Activated T-helper 2 cell treated with anti-CD3 and anti-CD28 coated beads, Interferon-gamma antibody, Interleukin-2, Interleukin-4, amounts not matched to agents 10 μg/mL and 5 μg/mL and 100 μg/mL, durations not matched to agents 14 hours and 24 hours and 36 hours (primary cell): Measurements from ENCODE around the gene TRERF1. TPM values are rescaled to one million over a fixed set of nuclear protein-coding genes. Genes with fewer than 3 reads are reported as not detected.
A peak's percentile ranks its signal among the peaks of the same experiment; 100 is the strongest.

Experiments
- DNase-seq: peaks from one replicate; pipeline ENCODE4 v3.0.0; 2021; ENCODE audit warnings: low spot score
- H3K27ac Mint-ChIP-seq: one replicate; pipeline ENCODE4 v1.8.0; 2021; ENCODE audit warnings: mixed read lengths
- H3K27me3 Mint-ChIP-seq: one replicate; pipeline ENCODE4 v1.8.0; 2021; ENCODE audit warnings: low read depth, mixed read lengths
- H3K36me3 Mint-ChIP-seq: one replicate; pipeline ENCODE4 v1.8.0; 2021; ENCODE audit warnings: low read depth, mixed read lengths
- H3K4me1 Mint-ChIP-seq: one replicate; pipeline ENCODE4 v1.8.0; 2021; ENCODE audit warnings: low read depth, mixed read lengths
- H3K4me3 Mint-ChIP-seq: one replicate; pipeline ENCODE4 v1.8.0; 2021; ENCODE audit warnings: low read depth, mild to moderate bottlenecking, moderate library complexity, mixed read lengths
- H3K9me3 Mint-ChIP-seq: one replicate; pipeline ENCODE4 v1.8.0; 2021; ENCODE audit warnings: mixed read lengths
- intact Hi-C: fragments of 100-400 bp; cut with micrococcal nuclease; formaldehyde crosslinking; loops from one replicate; pipeline ENCODE4 v1.15.1; 2023
- total RNA-seq: library from RNA; stranded (reverse); gene quantifications from 2 replicates; pipeline ENCODE4 v1.2.3, GENCODE V29; 2022

The TRERF1 gene
- total RNA-seq, 1 donor from 2014 or later, result 19.6 TPM

DNA sequence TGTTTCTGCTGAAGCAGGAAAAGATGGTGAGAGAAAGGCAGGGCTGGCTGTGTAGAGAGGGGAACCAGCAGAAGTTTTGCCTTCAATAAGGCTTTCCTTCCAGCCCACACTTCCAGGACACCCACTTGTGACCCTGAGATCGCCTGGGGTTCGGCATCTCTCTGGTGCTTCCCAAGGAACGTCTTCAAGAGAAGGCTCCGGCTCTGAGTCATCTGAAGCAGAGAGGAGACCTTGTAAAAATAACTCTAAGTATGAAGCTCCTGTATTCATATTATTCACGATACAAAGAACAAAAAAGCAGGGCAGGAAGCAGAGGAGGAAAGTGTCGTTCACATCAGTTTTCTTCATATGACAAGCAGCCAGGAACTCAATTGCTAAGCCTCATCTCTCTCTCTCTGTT, 138.7 kb downstream of the TRERF1 start:
- peak overlapping the region; percentile 59 for H3K27ac Mint-ChIP-seq
- H3K4me1 Mint-ChIP-seq, result peaks cover 36% of the 10 kb centered on the region
- DNase-seq, result no peak

DNA sequence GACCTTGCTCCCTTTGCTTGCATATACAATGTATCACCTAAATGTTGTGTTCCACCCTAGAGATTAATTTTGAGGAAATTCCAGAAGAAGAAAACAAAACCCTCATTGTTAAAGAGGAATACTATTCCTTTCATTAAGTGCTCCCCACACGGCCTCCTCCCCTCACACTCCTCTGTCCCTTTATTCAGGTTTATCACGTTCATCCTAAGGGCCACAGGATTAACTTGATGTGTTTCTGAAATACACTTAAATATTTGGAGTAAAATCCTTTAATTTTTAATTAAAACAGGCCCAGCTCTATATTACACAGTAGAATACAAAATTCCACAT, 144.6 kb downstream of the TRERF1 start:
- intact Hi-C loops, result no loop called here
- H3K9me3 Mint-ChIP-seq, result no peaks in the 10 kb centered on the region
- H3K4me3 Mint-ChIP-seq, result no peak overlapping the region
- H3K27me3 Mint-ChIP-seq, result no peaks in the 10 kb centered on the region
- peaks cover 10% of the 10 kb centered on the region for H3K36me3 Mint-ChIP-seq
- peaks cover 2% of the 10 kb centered on the region for H3K4me1 Mint-ChIP-seq
- no peak overlapping the region for H3K27ac Mint-ChIP-seq
- DNase-seq, result no peak

More for the DNA sequence above, 138.7 kb downstream of the TRERF1 start:
- intact Hi-C loops, result loop anchor here (10.0 kb wide), 1 partner anchor 212 kb away; no protein-coding TSS in a partner anchor
- no peak overlapping the region for H3K4me3 Mint-ChIP-seq
- no peaks in the 10 kb centered on the region for H3K9me3 Mint-ChIP-seq
- no peaks in the 10 kb centered on the region for H3K27me3 Mint-ChIP-seq
- peaks cover 16% of the 10 kb centered on the region for H3K36me3 Mint-ChIP-seq

DNA sequence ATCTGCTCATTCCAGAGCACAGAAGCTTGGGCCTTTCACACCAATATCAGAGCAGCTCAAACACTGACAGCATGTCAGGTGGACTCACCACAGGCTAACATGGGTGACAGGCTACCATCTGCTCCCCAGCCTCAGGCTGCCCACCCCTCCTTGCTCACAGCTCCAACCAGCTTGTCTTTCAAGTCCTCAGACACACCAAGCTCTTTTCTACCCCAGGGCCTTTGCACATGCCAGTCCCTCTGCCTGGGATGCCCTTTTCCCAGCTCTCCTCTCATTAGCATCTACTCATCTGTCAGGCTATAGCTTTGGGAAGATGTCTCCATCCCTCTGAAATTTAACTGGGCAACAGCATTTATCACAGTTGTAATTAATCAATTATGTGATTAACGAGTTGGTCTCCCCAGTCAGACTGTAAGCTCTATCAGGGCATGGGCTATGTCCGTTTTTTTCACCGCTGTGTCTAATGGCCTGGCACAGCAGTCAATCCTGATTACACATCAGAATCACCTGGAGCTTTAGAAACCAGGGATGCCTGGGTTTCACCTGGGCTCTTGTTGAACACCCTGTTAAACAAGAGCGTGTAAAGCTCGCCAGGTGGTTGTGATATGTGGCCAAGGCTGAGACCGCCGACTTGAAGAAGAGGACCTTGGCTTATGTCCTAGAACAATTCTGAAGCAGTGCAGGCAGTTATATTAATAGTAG, 145.1 kb downstream of the TRERF1 start:
- no peak for DNase-seq
- H3K9me3 Mint-ChIP-seq, result no peaks in the 10 kb centered on the region
- intact Hi-C loops, result no loop called here
- H3K36me3 Mint-ChIP-seq, result peaks cover 10% of the 10 kb centered on the region
- H3K27ac Mint-ChIP-seq, result no peak overlapping the region
- H3K4me3 Mint-ChIP-seq, result no peak overlapping the region
- no peaks in the 10 kb centered on the region for H3K27me3 Mint-ChIP-seq
- H3K4me1 Mint-ChIP-seq, result peaks cover 2% of the 10 kb centered on the region

DNA sequence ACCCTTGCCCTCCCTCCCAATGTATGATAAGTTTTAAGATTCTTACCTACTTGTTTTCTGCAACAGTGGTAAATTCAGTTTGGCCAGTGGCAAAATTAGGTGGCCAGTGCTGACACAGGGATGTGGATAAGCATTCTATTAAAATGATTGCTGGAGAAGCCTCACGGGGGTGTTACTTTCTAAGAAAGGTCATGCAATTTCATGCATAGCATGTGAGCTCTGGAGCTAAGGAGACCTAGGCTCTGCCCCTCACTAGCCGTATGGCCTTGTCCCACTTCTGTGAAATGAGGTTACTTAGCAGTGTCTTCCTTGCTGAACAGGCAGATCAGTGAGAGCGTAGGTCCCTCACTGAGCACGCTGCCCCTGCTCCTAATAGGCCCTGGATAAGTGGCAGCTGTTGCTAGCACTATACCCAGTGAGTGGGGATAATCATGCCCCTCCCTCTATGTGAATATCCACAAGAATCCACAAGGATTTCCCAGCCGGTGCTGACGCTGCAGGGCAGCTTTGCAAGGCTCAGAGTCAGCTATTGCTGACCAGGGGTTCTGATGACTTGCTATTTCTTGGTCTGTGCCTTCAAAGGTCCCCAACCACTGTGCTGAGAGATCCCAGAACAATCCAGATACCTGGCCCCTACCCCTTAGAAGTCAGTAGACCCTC, 147.5 kb downstream of the TRERF1 start:
- Mint-ChIP-seq H3K27me3 (no peaks in the 10 kb centered on the region), H3K4me1 (peaks cover 2% of the 10 kb centered on the region), H3K27ac (no peak overlapping the region), H3K36me3 (peaks cover 19% of the 10 kb centered on the region), H3K9me3 (no peaks in the 10 kb centered on the region), H3K4me3 (no peak overlapping the region)
- DNase-seq, result no peak
- intact Hi-C loops, result no loop called here

DNA sequence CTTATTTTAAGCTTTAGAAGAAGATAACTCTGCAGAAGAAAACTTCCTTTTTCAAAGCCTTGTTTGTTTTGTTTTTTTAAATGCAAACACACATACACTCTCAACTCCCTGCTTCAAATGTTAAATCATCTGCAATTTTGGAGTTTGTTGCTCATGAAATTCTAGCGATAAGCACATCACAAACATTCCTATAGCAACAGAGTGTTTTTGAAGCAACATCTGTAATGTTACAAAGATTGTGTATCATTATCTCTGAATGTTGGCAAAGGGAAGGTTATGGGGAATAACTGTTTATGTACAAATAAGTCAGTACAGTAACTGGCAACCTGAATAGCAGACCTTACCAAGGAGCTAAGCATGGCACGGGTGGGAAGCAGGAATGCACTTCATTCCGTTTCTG, 149.3 kb downstream of the TRERF1 start:
- intact Hi-C loops, result no loop called here
- peaks cover 25% of the 10 kb centered on the region for H3K36me3 Mint-ChIP-seq
- no peaks in the 10 kb centered on the region for H3K9me3 Mint-ChIP-seq
- no peak overlapping the region for H3K4me3 Mint-ChIP-seq
- no peaks in the 10 kb centered on the region for H3K27me3 Mint-ChIP-seq
- H3K4me1 Mint-ChIP-seq, result no peaks in the 10 kb centered on the region
- H3K27ac Mint-ChIP-seq, result no peak overlapping the region
- no peak for DNase-seq

DNA sequence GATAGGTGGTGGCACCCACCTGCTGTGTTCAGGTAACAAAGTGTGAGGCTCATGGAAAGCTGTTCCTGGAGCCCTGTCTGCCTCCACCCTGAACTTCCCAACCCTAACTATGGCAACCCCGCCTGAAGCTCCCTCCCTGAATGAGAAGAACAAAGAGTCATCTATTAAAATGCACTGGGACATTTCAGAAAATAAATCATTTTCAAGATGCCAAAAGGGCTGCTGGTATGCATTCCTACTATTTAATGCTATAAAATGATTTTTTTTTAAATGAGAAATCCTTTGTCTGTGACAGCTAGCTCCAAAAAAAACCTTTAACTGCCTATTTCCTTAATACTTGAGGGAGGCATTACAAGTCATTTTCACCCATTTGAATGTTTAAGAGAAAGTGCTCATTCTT, 149.7 kb downstream of the TRERF1 start:
- no peak overlapping the region for H3K27ac Mint-ChIP-seq

DNA sequence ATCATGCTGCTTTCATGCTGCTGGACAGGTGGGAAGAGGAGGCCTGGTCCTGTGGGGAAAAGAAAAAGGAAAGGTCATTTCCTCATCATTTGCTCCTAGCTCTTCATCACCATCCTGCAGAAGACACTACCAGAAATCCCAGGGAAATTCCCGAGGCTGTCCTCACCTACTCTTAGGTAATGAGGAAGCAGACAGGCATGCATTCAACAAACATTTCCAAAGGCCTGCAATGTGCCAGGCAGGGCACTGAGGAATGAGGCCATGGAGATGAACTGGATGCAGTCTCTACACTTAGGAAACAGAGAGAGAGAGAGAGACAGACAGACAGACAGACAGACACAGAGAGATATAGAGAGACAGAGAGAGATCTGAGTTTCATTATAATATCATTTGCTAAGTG, 151.0 kb downstream of the TRERF1 start:
- Mint-ChIP-seq H3K9me3 (no peaks in the 10 kb centered on the region), H3K4me3 (no peak overlapping the region), H3K27ac (no peak overlapping the region), H3K27me3 (no peaks in the 10 kb centered on the region), H3K4me1 (peaks cover 5% of the 10 kb centered on the region), H3K36me3 (peaks cover 35% of the 10 kb centered on the region)
- no peak for DNase-seq
- intact Hi-C loops, result no loop called here

More for the DNA sequence above, 149.7 kb downstream of the TRERF1 start:
- Mint-ChIP-seq H3K4me3 (no peak overlapping the region), H3K36me3 (peaks cover 25% of the 10 kb centered on the region), H3K4me1 (no peaks in the 10 kb centered on the region), H3K27me3 (no peaks in the 10 kb centered on the region), H3K9me3 (no peaks in the 10 kb centered on the region)
- intact Hi-C loops, result no loop called here
- no peak for DNase-seq

DNA sequence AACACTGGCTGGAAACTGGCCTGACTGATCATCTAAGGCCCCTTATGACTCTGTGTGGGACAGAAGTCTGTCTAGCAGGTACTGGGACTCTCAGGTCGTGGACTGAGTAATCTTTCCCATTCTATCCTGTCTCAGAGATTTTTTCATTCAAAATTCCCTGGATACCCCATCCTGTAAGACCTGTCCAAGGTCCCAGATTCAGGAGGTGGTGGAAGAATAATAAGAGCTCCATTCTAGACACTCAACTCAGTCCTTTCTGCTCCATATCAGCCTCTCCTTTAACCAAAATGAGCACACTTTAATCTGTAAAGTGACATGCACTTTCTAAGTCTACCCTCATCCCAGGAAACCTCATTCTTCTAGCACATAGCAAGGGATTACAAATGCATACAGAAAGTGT, 151.5 kb downstream of the TRERF1 start:
- no peak overlapping the region for H3K4me3 Mint-ChIP-seq
- DNase-seq, result no peak
- H3K9me3 Mint-ChIP-seq, result no peaks in the 10 kb centered on the region
- H3K27me3 Mint-ChIP-seq, result no peaks in the 10 kb centered on the region
- H3K27ac Mint-ChIP-seq, result no peak overlapping the region
- peaks cover 9% of the 10 kb centered on the region for H3K4me1 Mint-ChIP-seq
- H3K36me3 Mint-ChIP-seq, result peaks cover 35% of the 10 kb centered on the region
- intact Hi-C loops, result no loop called here

DNA sequence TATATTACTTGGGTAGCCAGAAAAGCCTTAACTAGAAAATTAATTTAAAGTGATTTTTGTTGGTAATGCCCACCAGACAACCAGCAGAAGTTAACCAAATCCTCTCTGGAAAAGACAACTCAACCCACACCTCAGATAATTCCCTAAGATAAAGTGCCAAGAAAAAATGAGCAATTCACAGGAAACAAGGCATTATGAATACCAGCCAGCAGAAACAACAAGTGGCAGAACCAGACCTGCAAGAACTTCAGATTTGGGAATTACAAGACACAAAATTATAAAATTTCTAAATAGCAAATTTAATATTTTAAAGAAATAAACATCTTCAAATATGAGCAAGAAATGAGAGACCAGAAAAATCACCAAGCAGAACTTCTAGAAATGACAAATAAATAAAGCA, 154.1 kb downstream of the TRERF1 start:
- no peak overlapping the region for H3K27ac Mint-ChIP-seq
- H3K9me3 Mint-ChIP-seq, result no peaks in the 10 kb centered on the region
- DNase-seq, result no peak
- H3K4me1 Mint-ChIP-seq, result peaks cover 28% of the 10 kb centered on the region
- no peaks in the 10 kb centered on the region for H3K27me3 Mint-ChIP-seq
- no peak overlapping the region for H3K4me3 Mint-ChIP-seq
- H3K36me3 Mint-ChIP-seq, result peaks cover 45% of the 10 kb centered on the region
- intact Hi-C loops, result no loop called here

DNA sequence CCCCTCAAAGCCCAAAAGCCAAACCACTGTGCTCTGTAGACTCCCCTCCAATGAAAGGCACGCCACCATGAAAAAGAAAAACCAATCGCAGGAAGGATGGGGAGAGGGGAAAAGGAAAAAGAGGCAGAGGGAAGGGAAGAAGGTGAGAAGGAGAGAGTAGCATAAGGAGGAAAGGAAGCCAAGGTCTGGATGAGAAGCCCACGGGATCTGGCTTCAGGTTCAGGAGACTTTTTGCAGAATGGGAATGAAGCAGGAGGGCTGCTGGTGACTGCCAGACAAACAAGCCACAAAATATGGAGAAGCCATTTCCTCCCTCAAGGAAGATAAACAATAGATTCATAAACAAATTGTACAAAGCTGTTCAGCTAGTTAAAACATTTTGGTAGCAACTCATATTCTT, 155.1 kb downstream of the TRERF1 start:
- no peaks in the 10 kb centered on the region for H3K27me3 Mint-ChIP-seq

DNA sequence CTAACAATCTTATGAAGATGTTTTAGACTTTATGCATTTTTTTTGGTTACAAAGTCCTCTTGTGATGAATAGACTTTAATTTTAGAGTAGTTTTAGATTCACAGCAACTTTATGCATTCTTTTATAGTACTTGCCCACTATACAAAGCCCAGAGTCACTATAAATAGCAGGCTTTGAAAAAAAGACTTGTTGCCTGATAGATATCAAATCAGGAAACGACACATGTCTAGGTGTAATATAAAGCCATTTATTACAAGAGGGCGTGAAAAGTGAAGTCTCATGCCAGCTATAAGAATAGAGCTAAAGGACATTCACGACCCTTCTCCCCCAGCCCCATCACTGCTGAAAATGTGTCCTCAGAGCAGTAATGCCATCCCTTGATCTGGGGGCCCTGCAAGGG, 156.0 kb downstream of the TRERF1 start:
- Mint-ChIP-seq H3K27me3 (no peaks in the 10 kb centered on the region), H3K36me3 (peaks cover 44% of the 10 kb centered on the region), H3K4me3 (no peak overlapping the region), H3K9me3 (no peaks in the 10 kb centered on the region), H3K27ac (no peak overlapping the region), H3K4me1 (peaks cover 33% of the 10 kb centered on the region)
- intact Hi-C loops, result no loop called here
- DNase-seq, result no peak

More for the DNA sequence above, 155.1 kb downstream of the TRERF1 start:
- no peak overlapping the region for H3K27ac Mint-ChIP-seq
- H3K4me3 Mint-ChIP-seq, result no peak overlapping the region
- peaks cover 33% of the 10 kb centered on the region for H3K4me1 Mint-ChIP-seq
- peaks cover 45% of the 10 kb centered on the region for H3K36me3 Mint-ChIP-seq
- intact Hi-C loops, result no loop called here
- DNase-seq, result no peak
- H3K9me3 Mint-ChIP-seq, result no peaks in the 10 kb centered on the region

DNA sequence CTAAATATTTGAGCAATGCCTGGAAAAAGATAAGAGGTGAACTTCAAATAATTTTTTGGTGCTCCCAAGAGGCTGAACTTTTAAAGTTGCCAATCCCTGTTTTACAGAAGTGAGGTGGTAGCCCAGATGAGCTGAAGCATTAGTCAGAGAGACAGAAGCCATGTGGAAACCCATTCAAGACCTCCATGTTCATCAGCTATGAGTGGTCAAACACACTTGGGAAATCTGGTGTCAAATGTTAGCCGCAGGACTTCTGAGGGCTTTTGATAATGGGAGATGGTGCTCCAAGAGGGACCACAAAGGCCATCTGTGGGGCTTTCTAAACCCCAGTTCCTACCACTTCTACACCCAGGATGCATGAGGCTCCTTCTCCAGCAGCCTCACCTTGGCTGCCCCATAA, 156.5 kb downstream of the TRERF1 start:
- Mint-ChIP-seq H3K27me3 (no peaks in the 10 kb centered on the region), H3K4me1 (peaks cover 33% of the 10 kb centered on the region), H3K9me3 (no peaks in the 10 kb centered on the region), H3K36me3 (peaks cover 41% of the 10 kb centered on the region), H3K27ac (no peak overlapping the region), H3K4me3 (no peak overlapping the region)
- intact Hi-C loops, result no loop called here
- DNase-seq, result no peak

DNA sequence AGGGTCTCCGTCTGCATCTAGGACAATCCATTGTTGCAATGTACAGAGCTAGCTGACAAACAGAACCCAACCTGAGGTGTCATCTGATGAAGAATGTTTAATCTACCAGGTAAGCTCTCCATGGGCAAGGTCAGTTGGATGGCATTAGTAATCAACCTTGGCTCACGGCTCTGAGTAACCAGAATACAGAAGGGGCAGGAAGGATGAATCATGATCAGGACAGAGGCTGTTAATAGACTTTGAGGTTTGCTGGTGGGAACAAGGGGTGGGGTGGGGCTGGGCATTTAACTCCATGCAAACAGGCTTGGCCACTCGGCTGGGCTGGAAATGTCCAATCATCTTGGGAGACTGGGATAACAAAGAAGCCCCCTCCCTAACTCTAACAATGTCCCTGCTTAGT, 157.0 kb downstream of the TRERF1 start:
- Mint-ChIP-seq H3K9me3 (no peaks in the 10 kb centered on the region), H3K36me3 (peaks cover 42% of the 10 kb centered on the region), H3K4me1 (peaks cover 33% of the 10 kb centered on the region), H3K27ac (no peak overlapping the region), H3K4me3 (no peak overlapping the region), H3K27me3 (no peaks in the 10 kb centered on the region)
- DNase-seq, result no peak
- intact Hi-C loops, result no loop called here
